K562 treated with DMSO at 1 percent for 12 hours (cell line): ENCODE results near the gene LRRC8D. TPM values are rescaled to one million over a fixed set of nuclear protein-coding genes. Genes with fewer than 3 reads are reported as not detected.

ENCODE experiments used
- total RNA-seq: library from RNA; unstranded; fragments of 300-600 nt; gene quantifications from 2 replicates; pipeline ENCODE4 v1.2.3, GENCODE V29; 2022; ENCODE audit not compliant: insufficient read depth

The LRRC8D gene
- 14.7 and 35.1 TPM in 2 replicates for total RNA-seq

GRCh38 chr1:89820422-89821321, at the start of gene LRRC8D:
Gene LRRC8D, plus strand, starts transcription at chr1:89821032. Its CDS starts 112,037 bp downstream, at chr1:89933069.

Other genes with a start within 250 kb of the LRRC8D start
- gene LRRC8C, start 187.9 kb upstream of the LRRC8D start, total RNA-seq = 2.4 and 9.2 TPM in 2 replicates
- 5.8 and 16.4 TPM in 2 replicates for gene ZNF326, start 174.1 kb downstream of the LRRC8D start, total RNA-seq